H9 (cell line): ENCODE results near the gene WWC2. TPM values are rescaled to one million over a fixed set of nuclear protein-coding genes. Genes with fewer than 3 reads are reported as not detected.
"Not testable (repeated sequence)": the region's sequence is repeated elsewhere in the genome, so short reads cannot be mapped to it uniquely, and the experiment has no call there.

Experiments
- DNase-seq: peaks from one replicate; pipeline ENCODE4 v3.0.0-alpha.2; 2017
- H2AFZ ChIP-seq: one replicate; pipeline ENCODE4 v1.6.1; 2013; ENCODE audit warnings: mild to moderate bottlenecking, low read length, control low read depth, moderate library complexity
- H2AK5ac ChIP-seq: 2 replicates; pipeline ENCODE4 v1.6.1; 2013; ENCODE audit warnings: low read length, control low read depth, mixed read lengths; ENCODE audit not compliant: insufficient read length
- H2BK120ac ChIP-seq: one replicate; pipeline ENCODE4 v1.6.1; 2013; ENCODE audit warnings: low read depth, mild to moderate bottlenecking, low read length, control low read depth, inconsistent platforms; ENCODE audit not compliant: poor library complexity, severe bottlenecking
- H2BK12ac ChIP-seq: 2 replicates; pipeline ENCODE4 v1.6.1; 2013; ENCODE audit warnings: low read length, control low read depth, mixed read lengths, low read depth; ENCODE audit not compliant: insufficient read length
- H2BK15ac ChIP-seq: 2 replicates; pipeline ENCODE4 v1.6.1; 2013; ENCODE audit warnings: low read depth, low read length, control low read depth
- H2BK20ac ChIP-seq: one replicate; pipeline ENCODE4 v1.6.1; 2013; ENCODE audit warnings: low read depth, mild to moderate bottlenecking, low read length, control low read depth, inconsistent platforms; ENCODE audit not compliant: poor library complexity, severe bottlenecking
- H2BK5ac ChIP-seq: 2 replicates; pipeline ENCODE4 v1.6.1; 2013; ENCODE audit warnings: low read length, control low read depth, mixed read lengths; ENCODE audit not compliant: insufficient read length
- H3K14ac ChIP-seq: 2 replicates; pipeline ENCODE4 v1.6.1; 2013; ENCODE audit warnings: low read length, control low read depth; ENCODE audit not compliant: insufficient read depth
- H3K18ac ChIP-seq: 2 replicates; pipeline ENCODE4 v1.6.1; 2013; ENCODE audit warnings: low read depth, mild to moderate bottlenecking, mixed read lengths, low read length, control low read depth; ENCODE audit not compliant: insufficient read length
- H3K23ac ChIP-seq: 2 replicates; pipeline ENCODE4 v1.6.1; 2013; ENCODE audit warnings: low read length, control low read depth, mixed read lengths, low read depth; ENCODE audit not compliant: insufficient read length
- H3K23me2 ChIP-seq: 2 replicates; pipeline ENCODE4 v1.6.1; 2013; ENCODE audit warnings: low read depth, mild to moderate bottlenecking, mixed read lengths, low read length, control low read depth; ENCODE audit not compliant: insufficient read length, poor library complexity, severe bottlenecking
- H3K27ac ChIP-seq: 2 replicates; pipeline ENCODE4 v1.5.1; 2013; ENCODE audit warnings: low read length, control low read depth, mixed read lengths, low read depth; ENCODE audit not compliant: insufficient read length
- H3K27me3 ChIP-seq: 2 replicates; pipeline ENCODE4 v1.6.1; 2013; ENCODE audit warnings: low read length, control low read depth, inconsistent platforms; ENCODE audit not compliant: insufficient read depth
- H3K4ac ChIP-seq: 2 replicates; pipeline ENCODE4 v1.6.1; 2013; ENCODE audit warnings: low read depth, mild to moderate bottlenecking, control low read depth, inconsistent platforms, low read length, moderate library complexity
- H3K4me1 ChIP-seq: 2 replicates; pipeline ENCODE4 v1.6.1; 2013; ENCODE audit warnings: low read length, control low read depth, inconsistent platforms; ENCODE audit not compliant: insufficient read depth
- H3K4me2 ChIP-seq: 2 replicates; pipeline ENCODE4 v1.6.1; 2013; ENCODE audit warnings: low read length, control low read depth, mixed read lengths; ENCODE audit not compliant: insufficient read length, insufficient read depth
- H3K56ac ChIP-seq: 2 replicates; pipeline ENCODE4 v1.6.1; 2013; ENCODE audit warnings: low read depth, mild to moderate bottlenecking, mixed read lengths, low read length, control low read depth; ENCODE audit not compliant: insufficient read length
- H3K79me1 ChIP-seq: 2 replicates; pipeline ENCODE4 v1.6.1; 2013; ENCODE audit warnings: low read depth, mild to moderate bottlenecking, moderate library complexity, low read length, control low read depth, inconsistent platforms; ENCODE audit not compliant: insufficient read depth, poor library complexity, severe bottlenecking
- H3K79me2 ChIP-seq: 2 replicates; pipeline ENCODE4 v1.6.1; 2013; ENCODE audit warnings: low read length, control low read depth, inconsistent platforms; ENCODE audit not compliant: insufficient read depth
- H3K9ac ChIP-seq: 2 replicates; pipeline ENCODE4 v1.6.1; 2013; ENCODE audit warnings: low read length, control low read depth, mixed read lengths; ENCODE audit not compliant: insufficient read length; ENCODE audit errors: extremely low read depth
- H3K9me3 ChIP-seq: one replicate; pipeline ENCODE4 v1.6.1; 2013; ENCODE audit warnings: low read depth, low read length, inconsistent platforms; ENCODE audit not compliant: control insufficient read depth
- H3T11ph ChIP-seq: one replicate; pipeline ENCODE4 v1.6.1; 2013; ENCODE audit warnings: mild to moderate bottlenecking, low read length, control low read depth, inconsistent platforms
- H4K20me1 ChIP-seq: one replicate; pipeline ENCODE4 v1.6.1; 2013; ENCODE audit not compliant: control insufficient read depth, insufficient read length, insufficient read depth
- H4K5ac ChIP-seq: 2 replicates; pipeline ENCODE4 v1.6.1; 2013; ENCODE audit warnings: low read depth, mild to moderate bottlenecking, mixed read lengths, low read length, control low read depth; ENCODE audit not compliant: insufficient read length
- H4K8ac ChIP-seq: replicated peaks from 2 replicates; pipeline ENCODE4 v1.6.1; 2013; ENCODE audit warnings: low read length, control low read depth, mixed read lengths, low read depth; ENCODE audit not compliant: insufficient read length
- H4K91ac ChIP-seq: 2 replicates; pipeline ENCODE4 v1.6.1; 2013; ENCODE audit warnings: low read depth, mild to moderate bottlenecking, moderate library complexity, mixed read lengths, low read length, control low read depth; ENCODE audit not compliant: insufficient read length
- H3K27ac Mint-ChIP-seq, 3 experiments: 2 replicates in 2 of 3; 3 replicates in 1 of 3; pipeline ENCODE4 v1.8.0; 2020 to 2021; ENCODE audit warnings: mixed read lengths in 3 of 3, mild to moderate bottlenecking in 1 of 3, moderate library complexity in 1 of 3
- H3K27me3 Mint-ChIP-seq: 2 replicates; pipeline ENCODE4 v1.8.0; 2021; ENCODE audit warnings: low read depth, mild to moderate bottlenecking, moderate library complexity, mixed read lengths
- H3K36me3 Mint-ChIP-seq, 3 experiments: 2 replicates in 2 of 3; 3 replicates in 1 of 3; pipeline ENCODE4 v1.8.0; 2020 to 2021; ENCODE audit warnings: low read depth in 3 of 3, mixed read lengths in 3 of 3; ENCODE audit not compliant: insufficient read depth in 1 of 3
- H3K4me1 Mint-ChIP-seq, 2 experiments: 2 replicates each; pipeline ENCODE4 v1.8.0; 2020; ENCODE audit warnings: mixed read lengths in 2 of 2
- H3K4me3 Mint-ChIP-seq, 2 experiments: 2 replicates in 1 of 2; 3 replicates in 1 of 2; pipeline ENCODE4 v1.8.0; 2020 to 2021; ENCODE audit warnings: mild to moderate bottlenecking in 2 of 2, mixed read lengths in 2 of 2, moderate library complexity in 1 of 2
- H3K9me3 Mint-ChIP-seq, 2 experiments: 2 replicates in 1 of 2; 3 replicates in 1 of 2; pipeline ENCODE4 v1.8.0; 2020; ENCODE audit warnings: mild to moderate bottlenecking in 2 of 2, mixed read lengths in 2 of 2, moderate library complexity in 1 of 2
- whole genome bisulfite sequencing: extraction: QIAGEN DNeasy Blood & Tissue Kit; methylation state at CpG from one replicate; pipeline ENCODE4 v1.1.7; 2013; ENCODE audit warnings: missing lambda C conversion rate, low lambda C conversion rate, mixed read lengths; ENCODE audit not compliant: insufficient read length; ENCODE audit errors: extremely low coverage; 5-methylcytosine and 5-hydroxymethylcytosine counted together
- total RNA-seq: library from RNA; stranded (reverse); gene quantifications from 2 replicates; pipeline ENCODE4 v1.2.1, GENCODE V29; 2021
- TF ChIP-seq, protein P1 (sequence below): fragments of 200-600 bp; sonication (generic); conservative IDR thresholded peaks from 3 replicates; pipeline ENCODE4 v1.8.0; 2021; ENCODE audit warnings: antibody characterized with exemption, mild to moderate bottlenecking

Gene WWC2
- total RNA-seq, 1 experiment from 2014 or later = 106 TPM

DNA sequence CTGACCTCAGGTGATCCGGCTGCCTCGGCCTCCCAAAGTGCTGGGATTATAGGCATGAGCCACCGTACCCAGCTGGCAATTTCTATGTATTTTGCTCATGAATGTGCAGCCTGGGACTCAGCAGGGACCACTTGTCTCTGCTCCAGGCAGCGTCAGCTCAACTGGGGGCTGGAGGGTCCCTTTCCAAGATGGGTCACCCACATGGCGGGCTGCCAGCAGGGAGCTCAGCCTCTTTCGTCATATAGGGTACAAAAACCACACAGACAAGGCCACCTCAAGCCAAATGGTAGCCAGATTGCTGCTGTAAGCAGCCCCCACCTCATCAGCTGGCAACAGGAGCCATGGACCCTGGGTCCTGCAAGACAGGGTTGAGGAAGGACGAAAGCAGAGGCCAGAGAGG is 225.6 kb downstream of the WWC2 start:
- peaks cover 0 to 7% of the 10 kb centered on the region in 2 experiments; a peak in 1 of 4 replicates for H3K4me1 Mint-ChIP-seq
- peaks cover 10 to 26% (median 21%) of the 10 kb centered on the region in 3 experiments for H3K36me3 Mint-ChIP-seq
- H3K79me1 ChIP-seq = no peaks in the 10 kb centered on the region
- no peak overlapping the region for H3K4me2 ChIP-seq
- no peak overlapping the region for H2AK5ac ChIP-seq
- no peaks in the 10 kb centered on the region for H3K23me2 ChIP-seq
- H3K4ac ChIP-seq = no peak overlapping the region
- no peak overlapping the region for H2BK5ac ChIP-seq
- TF ChIP-seq, protein P1, sequence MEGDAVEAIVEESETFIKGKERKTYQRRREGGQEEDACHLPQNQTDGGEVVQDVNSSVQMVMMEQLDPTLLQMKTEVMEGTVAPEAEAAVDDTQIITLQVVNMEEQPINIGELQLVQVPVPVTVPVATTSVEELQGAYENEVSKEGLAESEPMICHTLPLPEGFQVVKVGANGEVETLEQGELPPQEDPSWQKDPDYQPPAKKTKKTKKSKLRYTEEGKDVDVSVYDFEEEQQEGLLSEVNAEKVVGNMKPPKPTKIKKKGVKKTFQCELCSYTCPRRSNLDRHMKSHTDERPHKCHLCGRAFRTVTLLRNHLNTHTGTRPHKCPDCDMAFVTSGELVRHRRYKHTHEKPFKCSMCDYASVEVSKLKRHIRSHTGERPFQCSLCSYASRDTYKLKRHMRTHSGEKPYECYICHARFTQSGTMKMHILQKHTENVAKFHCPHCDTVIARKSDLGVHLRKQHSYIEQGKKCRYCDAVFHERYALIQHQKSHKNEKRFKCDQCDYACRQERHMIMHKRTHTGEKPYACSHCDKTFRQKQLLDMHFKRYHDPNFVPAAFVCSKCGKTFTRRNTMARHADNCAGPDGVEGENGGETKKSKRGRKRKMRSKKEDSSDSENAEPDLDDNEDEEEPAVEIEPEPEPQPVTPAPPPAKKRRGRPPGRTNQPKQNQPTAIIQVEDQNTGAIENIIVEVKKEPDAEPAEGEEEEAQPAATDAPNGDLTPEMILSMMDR = no peak
- no peak overlapping the region for H3K4me3 Mint-ChIP-seq
- H2BK15ac ChIP-seq = no peak overlapping the region
- H3K9ac ChIP-seq = no peak overlapping the region
- H3K23ac ChIP-seq = no peak overlapping the region
- no peak overlapping the region for H4K5ac ChIP-seq
- H3K79me2 ChIP-seq = no peaks in the 10 kb centered on the region
- H3K9me3 ChIP-seq = no peaks in the 10 kb centered on the region
- H2BK20ac ChIP-seq = no peak overlapping the region
- H4K91ac ChIP-seq = no peak overlapping the region
- no peak overlapping the region for H3K27ac ChIP-seq
- no peaks in the 10 kb centered on the region for H3K27me3 Mint-ChIP-seq
- no peak overlapping the region for H2BK120ac ChIP-seq
- H2AFZ ChIP-seq = no peak overlapping the region
- no peak overlapping the region for H2BK12ac ChIP-seq
- no peak overlapping the region for H3T11ph ChIP-seq
- no CpG with 5 or more reads among the region's 7 CpGs for WGBS
- no peak overlapping the region for H3K14ac ChIP-seq
- no peaks in the 10 kb centered on the region for H3K4me1 ChIP-seq
- no peak overlapping the region for H3K18ac ChIP-seq
- peaks cover 19 to 26% of the 10 kb centered on the region in 2 experiments for H3K9me3 Mint-ChIP-seq
- H3K27me3 ChIP-seq = no peaks in the 10 kb centered on the region
- no peak for DNase-seq
- no peak overlapping the region for H4K8ac ChIP-seq
- no peak overlapping the region for H3K27ac Mint-ChIP-seq
- no peak overlapping the region for H3K56ac ChIP-seq
- no peaks in the 10 kb centered on the region for H4K20me1 ChIP-seq

DNA sequence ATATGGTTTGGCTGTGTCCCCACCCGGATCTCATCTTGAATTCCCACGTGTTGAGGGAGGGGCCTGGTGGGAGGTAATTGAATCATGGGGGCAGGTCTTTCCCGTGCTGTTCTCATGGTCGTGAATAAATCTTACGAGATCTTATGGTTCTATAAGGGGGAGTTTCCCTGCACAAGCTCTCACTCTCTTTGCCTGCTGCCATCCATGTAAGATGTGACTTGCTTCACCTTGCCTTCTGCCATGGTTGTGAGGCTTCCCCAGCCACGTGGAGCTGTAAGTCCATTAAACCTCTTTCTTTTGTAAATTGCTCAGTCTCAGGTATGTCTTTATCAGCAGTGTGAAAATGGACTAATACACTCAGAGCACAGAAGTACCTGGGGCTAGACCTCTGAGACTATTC is 227.3 kb downstream of the WWC2 start:
- not testable (repeated sequence) for H2BK20ac ChIP-seq, DNase-seq, H3K9me3 ChIP-seq, H3K27me3 Mint-ChIP-seq, H2BK12ac ChIP-seq, H3K27ac ChIP-seq, H3K14ac ChIP-seq, H3K4me1 ChIP-seq, H2AK5ac ChIP-seq, H3K27me3 ChIP-seq, H2BK5ac ChIP-seq, H3K4ac ChIP-seq, H3K79me1 ChIP-seq, H4K5ac ChIP-seq, H3K56ac ChIP-seq, H4K91ac ChIP-seq, H3K4me2 ChIP-seq, H3K23ac ChIP-seq, H3K4me1 Mint-ChIP-seq, H3K18ac ChIP-seq, H2BK15ac ChIP-seq, H3T11ph ChIP-seq, H3K9ac ChIP-seq, H4K20me1 ChIP-seq, H3K4me3 Mint-ChIP-seq, H3K79me2 ChIP-seq, H2AFZ ChIP-seq, H2BK120ac ChIP-seq, H4K8ac ChIP-seq, H3K27ac Mint-ChIP-seq, H3K23me2 ChIP-seq
- no CpG with 5 or more reads among the region's 6 CpGs for WGBS
- peaks cover 8 to 22% (median 21%) of the 10 kb centered on the region in 3 experiments for H3K36me3 Mint-ChIP-seq
- H3K9me3 Mint-ChIP-seq = peaks cover 19 to 26% of the 10 kb centered on the region in 2 experiments
